ENCODE data around the gene EIF3A.
A peak's percentile ranks its signal among the peaks of the same experiment; 100 is the strongest.
"Not testable (repeated sequence)": the region's sequence is repeated elsewhere in the genome, so short reads cannot be mapped to it uniquely, and the experiment has no call there.

The EIF3A gene

DNA sequence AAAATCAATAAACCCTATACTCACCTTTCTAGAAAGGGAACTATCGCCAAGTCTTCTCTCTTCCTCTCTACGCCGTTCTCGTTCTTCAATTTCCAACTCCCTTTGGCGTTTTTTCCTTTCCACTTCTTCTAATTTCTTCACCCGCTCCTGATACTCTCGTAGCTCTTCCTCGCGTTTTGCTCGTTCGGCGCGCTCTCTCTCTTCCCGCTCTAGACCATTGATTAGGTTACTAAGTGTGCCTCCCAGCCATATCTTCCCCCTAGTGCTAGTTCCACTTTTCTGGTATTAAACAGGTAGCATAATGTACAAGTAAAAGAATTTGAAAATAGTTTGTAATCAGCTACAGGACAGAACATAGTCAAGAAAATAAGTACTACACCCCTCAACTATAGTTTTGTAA lies 30.8 kb downstream of the EIF3A start:
- DNase-seq (ENCODE audit: low read depth), result no peak

DNA sequence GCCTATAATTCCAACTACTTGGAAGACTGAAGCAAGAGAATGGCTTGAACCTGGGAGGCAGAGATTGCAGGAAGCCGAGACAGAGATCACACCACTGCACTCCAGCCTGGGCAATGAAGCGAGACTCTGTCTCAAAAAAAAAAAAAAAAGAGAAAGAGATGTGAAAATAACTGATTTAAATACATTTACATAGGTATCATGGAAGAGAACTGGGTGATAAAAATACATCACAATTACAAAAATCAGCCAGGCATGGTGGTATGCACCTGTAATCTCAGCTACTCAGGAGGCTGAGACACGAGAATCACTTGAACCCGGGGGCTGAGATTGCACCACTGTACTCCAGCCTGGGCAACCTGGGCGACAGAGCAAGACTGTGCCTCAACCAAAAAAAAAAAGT lies 31.3 kb downstream of the EIF3A start:
- no peak for DNase-seq (ENCODE audit: low read depth)

DNA sequence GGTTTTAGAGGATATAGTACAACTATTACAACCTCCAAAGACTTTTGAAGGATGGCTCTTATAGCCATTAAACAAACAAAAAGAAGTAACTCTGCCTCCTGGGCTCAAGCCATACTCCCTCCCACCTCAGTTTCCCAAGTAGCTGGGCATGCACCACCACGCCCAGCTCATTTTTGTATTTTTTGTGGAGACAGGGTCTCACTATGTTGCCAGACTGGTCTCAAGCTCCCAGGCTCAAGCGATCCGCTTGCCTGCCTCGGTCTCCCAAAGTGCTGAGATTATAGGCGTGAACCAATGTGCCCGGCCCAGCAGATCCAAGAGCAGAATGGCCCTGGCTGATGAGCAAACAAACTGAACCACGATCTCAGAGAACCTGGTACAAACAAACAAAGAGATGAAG lies 35.1 kb downstream of the EIF3A start:
- DNase-seq (ENCODE audit: low read depth), result no peak

DNA sequence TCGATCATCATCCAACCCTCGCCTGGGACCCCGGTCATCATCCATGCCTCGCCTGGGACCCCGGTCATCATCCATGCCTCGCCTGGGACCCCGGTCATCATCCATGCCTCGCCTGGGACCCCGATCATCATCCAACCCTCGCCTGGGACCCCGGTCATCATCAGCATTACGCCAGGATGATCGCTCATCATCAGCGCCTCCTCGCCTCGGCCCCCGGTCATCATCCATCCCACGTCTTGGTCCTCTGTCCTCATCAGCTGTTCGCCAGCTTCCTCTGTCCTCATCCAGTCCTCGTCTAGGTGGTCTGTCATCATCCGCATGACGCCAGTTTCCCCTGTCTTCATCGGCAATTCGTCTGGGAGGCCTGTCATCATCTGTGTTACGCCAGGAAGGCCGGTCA lies 38.4 kb downstream of the EIF3A start:
- no peak for DNase-seq (ENCODE audit: low read depth)

DNA sequence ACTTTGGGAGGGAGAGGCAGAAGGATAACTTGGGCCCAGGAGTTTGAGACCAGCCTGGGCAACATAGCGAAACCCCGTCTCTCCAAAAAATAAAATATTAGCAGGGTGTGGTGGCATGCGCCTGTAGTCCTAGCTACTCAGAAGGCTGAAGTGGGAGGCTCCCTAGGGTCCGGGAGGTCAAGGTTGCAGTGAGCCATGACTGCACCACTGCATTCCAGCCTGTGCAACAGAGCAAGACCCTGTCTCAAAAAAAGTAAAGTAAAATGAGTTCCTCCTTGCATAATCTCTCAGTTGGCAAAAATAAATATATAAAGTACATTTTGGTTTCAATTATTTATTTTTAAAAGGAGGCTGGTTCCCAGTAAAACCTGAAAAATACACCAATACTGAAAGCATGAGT lies 39.3 kb downstream of the EIF3A start:
- no peak for DNase-seq (ENCODE audit: low read depth)

DNA sequence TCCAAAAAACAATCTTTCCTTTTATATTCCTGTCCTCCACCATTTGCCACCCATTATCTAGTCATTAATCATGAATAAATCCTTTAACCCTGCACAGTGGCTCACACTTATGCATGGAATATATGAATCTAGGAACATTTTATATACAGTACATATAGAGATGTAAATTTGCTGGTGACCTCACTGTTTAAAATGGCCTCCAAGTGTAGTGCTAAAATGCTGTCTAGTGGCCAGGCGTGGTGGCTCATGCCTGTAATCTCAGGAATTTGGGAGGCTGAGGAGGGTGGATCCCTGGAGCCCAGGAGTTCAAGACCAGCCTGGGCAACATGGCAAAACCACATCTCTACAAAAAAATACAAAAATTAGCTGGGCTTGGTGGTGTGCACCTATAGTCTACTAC lies 41.5 kb downstream of the EIF3A start:
- no peak for DNase-seq (ENCODE audit: low read depth)

DNA sequence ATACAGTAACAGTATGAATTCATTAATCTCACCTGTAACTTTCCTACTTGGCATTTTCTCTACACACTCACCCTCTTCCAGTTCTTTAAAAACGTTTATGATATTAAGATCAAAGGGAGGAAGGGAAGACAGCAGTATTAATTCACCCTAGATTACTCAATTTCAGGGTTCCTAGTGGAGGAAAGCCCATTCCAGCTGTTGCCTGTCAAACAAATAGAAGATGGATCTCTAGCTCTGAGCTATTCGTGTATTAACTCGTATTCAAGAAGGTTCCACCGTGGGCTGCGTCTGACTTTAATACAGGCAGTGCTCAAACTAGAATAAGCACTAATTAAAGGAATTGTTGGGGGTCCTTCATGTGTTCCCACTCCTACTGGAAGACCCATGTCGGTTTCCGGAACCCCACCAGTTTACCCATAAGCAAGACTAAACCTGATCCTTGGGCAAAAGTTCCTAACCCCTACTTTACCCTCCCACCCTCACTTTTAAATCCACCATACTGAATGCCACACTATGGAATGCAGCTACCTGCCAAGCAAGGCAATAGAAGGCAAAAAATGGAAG lies 49.0 kb downstream of the EIF3A start:
- no peak for DNase-seq (ENCODE audit: low read depth)

DNA sequence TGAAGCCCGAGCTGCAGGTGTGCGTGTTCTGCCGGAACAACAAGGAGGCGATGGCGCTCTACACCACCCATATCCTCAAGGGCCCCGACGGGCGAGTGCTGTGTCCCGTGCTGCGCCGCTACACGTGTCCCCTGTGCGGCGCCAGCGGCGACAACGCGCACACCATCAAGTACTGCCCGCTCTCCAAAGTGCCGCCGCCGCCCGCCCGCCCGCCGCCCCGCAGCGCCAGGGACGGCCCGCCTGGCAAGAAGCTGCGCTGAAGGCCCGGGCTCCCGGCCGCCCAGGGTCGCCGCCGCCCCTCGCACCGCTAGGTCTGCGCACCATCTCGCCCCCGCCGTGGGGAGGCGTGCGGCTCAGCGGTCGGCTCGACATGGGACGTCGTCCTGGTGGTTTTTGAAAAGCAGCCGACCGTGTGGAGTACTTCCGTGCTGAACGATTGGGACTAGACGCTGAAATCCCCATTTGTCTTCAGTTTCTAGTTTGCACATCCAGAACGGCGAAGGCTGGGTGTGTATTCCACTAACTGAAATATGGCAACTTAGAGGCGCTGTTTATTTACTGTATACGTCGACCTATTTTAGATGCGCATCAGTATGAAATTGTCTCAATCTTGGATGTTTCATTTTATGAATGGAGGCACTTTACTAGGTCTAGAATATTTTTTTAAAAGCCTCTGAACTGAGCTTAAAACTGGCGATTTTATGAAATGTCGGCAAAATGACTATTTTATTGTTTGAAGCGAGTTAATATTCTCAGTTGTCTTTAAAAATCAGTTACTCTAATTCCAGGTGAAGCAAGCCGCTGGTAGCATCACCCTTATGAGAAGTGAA lies 50.0 kb downstream of the EIF3A start:
- DNase-seq (ENCODE audit: low read depth), result peak; percentile 11

DNA sequence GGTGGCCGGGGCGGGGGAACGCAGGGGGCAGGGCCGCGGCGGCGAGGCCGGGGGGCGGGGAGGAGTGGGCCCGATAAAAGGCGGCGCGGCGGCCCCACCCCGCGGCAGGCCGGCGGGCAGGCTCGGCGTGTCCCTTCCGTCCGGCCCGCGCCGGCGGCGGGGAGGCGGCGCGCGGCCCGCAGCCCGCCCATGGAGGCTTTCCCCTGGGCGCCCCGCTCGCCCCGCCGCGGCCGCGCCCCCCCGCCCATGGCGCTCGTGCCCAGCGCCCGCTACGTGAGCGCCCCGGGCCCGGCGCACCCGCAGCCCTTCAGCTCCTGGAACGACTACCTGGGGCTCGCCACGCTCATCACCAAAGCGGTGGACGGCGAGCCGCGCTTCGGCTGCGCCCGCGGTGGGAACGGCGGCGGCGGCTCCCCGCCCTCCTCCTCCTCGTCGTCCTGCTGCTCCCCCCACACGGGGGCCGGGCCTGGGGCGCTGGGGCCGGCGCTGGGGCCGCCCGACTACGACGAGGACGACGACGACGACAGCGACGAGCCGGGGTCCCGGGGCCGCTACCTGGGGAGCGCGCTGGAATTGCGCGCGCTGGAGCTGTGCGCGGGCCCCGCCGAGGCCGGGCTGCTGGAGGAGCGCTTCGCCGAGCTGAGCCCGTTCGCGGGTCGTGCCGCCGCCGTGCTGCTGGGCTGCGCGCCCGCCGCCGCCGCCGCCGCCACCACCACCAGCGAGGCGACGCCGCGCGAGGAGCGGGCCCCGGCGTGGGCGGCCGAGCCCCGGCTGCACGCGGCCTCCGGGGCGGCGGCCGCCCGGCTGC lies 50.8 kb downstream of the EIF3A start, which contains the start of gene NANOS1:
TSS of gene NANOS1 (plus strand) at position 102 of the 808 bp plus-strand sequence. CDS start at position 190, 88 bp downstream.
- no peak for DNase-seq (ENCODE audit: low read depth)

DNA sequence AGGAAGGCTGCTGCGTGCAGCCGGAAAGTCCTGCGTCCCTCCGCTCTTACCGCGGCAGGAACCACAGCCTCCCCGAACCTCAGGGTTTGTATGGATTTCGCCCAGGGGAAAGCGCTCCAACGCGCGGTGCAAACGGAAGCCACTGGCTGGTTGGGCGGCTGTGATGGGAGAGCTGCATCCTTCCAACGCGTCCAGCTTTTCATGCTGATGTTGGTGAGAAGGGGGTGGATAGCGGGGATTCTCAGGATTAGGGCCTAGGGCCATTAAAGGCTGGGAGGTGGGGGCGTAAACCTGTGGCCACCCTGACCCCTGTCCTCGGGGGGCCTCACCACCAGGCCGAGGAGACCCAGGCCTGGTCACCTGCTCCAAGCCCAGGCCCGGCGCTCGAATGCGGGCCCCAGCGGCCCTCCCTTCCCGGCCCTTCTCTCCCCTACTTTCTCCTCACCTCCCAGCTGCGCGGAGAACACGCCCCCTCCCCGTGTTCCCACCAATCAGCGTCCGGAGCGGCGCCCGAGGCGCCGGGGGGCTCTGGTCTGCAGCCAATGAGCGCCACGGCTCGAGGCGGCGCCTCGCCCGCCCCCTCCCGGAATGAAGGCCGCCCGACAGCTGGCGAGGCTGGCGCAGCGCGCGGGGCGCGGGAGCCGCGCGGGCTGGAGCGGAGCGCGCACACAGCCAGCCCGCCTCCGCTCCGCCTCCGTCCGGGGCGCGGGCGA lies 51.6 kb downstream of the EIF3A start:
- peak; percentile 73 for DNase-seq (ENCODE audit: low read depth)

DNA sequence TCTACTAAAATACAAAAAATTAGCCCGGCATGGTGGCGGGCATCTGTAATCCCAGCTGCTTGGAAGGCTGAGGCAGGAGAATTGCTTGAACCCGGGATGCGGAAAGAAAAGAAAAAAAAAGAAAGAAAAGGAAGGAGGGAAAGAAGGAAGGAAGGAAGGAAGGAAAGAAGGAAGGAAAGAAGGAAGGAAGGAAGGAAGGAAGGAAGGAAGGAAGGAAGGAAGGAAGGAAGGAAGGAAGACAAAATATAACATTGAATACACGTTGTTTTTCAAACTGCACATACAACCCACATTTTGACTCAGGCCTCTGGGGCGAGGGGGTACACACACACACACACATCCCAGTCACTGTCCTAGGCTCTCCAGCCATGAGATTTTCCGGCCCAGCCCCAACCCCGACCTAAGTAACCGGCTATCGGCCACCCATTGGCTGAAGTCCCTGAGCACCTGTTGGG lies 52.1 kb downstream of the EIF3A start:
- DNase-seq (ENCODE audit: low read depth), result not testable (repeated sequence)

DNA sequence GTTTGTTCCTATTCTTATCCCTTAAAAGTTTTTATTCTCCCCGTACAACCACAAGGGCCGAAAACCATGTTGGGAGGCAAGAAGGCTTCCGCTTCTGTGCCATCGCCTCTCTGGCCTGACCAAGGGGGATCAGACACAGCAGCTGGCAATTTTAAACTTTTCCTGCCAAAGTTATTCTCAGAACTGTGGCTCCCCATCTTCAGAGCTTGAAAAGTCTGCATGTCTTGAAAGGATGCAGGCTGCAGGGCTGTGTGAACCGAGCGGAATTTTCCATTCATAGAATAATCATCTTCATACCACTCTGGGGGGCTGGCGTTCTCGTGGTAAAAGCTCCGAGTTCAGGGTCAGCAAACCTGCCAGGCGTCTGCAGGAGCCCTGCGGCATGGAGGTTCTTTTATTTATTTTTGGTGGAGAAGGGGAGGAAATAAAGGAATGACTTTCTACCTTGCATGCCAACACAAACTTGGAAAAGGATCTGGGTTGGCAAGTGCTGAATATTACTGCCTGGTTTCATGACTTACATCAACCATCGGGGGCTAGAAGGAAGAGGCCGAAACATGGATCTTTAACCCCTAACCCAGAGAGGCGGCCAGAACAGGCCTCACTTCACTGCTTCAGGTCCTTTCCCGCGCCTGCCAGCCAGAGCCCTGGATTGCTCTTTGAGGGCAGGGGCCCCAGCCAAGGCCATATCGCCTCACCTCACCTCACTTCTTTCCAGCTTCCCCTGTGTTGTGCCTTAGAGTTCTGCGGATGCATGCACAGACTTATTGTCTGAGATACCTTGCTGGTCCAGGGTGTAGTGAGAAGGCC lies 54.1 kb downstream of the EIF3A start:
- no peak for DNase-seq (ENCODE audit: low read depth)

DNA sequence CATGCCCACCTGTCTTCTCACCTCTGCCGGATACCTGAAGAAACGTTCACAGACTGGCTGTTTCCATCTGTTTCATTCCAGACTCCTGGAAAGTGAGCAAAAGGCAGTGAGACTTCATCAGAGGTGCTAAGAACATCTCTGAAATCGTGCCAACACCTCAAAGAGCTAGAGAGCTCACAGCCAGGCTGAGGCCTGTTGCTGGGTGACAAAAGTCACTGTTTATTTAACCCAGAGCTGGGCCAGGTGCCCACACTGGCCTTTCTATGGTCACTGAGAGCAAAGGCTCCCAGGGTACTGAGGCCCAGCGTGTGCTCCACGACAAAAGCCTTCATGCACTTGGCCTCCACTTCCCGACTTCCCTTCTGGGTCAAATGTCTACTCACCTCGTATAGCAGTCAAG lies 54.8 kb downstream of the EIF3A start:
- no peak for DNase-seq (ENCODE audit: low read depth)

DNA sequence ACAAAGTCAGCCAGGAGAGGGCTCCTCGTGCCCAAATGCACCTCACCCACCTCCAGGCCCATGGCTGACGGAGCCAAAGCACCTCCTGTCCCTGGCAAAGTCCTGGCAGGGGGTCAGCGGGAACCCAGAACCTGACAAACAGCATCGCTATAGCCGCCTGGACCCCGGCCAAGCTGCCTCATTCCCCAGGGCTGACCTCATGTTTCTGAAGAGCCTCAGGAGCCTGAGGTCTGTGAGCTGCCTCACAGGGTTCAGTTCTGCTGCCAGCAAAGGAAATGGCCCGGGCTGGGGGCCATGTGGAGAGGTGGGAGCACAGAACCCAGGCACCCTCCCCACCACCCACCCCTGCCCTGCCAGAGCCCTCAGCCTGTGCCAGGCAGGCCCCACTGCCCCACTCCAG lies 55.3 kb downstream of the EIF3A start:
- DNase-seq (ENCODE audit: low read depth), result no peak

DNA sequence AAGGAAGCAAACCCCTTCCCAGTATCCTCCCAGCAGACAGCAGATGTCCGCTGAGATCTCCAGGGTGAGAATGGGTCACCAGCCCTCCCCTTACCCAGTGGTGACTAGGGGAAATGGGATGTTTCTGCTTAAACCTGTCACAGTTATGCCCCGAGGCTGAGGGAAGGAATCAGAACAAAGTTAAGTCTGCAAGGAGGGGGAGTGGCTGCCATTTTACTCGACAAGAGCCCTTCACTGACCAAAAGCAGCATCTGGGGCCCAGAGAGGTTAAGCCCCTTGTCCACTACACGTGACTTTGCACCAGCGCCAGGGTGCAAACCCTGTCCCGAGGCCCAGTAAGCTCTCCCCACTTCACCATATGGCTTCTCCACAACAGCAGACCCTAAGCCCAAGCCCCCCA lies 55.7 kb downstream of the EIF3A start:
- DNase-seq (ENCODE audit: low read depth), result no peak

DNA sequence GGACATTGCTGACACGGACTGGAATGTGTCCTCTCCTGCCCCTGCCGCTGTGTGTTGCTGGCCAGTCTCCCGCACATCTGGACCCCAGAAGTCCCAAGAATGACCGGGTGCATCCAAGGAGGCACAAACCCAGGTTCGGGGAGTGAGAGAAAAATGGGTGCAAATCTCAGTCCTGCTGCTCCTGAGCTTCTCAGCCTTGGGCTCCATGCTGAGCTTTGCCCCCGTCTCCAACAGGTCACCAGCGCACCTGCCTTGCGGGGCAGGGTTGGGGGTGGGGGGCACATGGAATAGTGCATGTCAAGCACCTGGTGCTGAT lies 57.1 kb downstream of the EIF3A start:
- no peak for DNase-seq (ENCODE audit: low read depth)

DNA sequence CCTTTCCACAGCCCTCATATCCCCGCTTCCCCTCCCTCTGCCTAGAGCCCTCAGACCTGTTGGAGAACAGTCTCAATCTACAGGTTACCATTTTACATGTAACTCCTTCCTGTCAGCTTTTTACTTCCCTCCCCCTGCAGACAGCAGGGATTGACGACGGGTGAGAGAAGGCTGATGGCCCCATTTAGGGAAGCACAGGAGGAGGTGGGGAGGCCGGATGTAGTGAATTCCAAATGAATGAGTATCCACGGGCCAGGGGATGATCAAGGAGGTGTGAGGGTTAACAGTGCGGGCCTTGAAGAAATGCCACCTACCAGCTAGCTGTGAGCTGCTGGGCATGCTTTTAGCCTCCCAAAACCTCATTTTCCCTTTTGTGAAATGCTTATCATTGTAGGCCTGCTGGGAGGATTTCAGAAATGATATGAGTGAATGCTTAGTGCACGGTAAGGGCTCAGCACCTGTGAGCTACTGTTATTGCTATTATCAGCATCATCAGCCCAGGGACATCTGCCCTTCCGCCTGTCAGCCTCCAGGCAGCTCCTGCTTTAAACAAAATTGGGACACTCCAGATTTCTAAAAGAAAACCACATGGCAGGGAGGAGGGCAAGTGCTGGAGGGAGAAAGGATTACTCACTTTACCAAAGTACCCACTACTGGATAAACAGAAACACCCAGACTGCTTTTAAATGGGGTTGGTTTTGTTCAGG lies 57.6 kb downstream of the EIF3A start:
- no peak for DNase-seq (ENCODE audit: low read depth)

DNA sequence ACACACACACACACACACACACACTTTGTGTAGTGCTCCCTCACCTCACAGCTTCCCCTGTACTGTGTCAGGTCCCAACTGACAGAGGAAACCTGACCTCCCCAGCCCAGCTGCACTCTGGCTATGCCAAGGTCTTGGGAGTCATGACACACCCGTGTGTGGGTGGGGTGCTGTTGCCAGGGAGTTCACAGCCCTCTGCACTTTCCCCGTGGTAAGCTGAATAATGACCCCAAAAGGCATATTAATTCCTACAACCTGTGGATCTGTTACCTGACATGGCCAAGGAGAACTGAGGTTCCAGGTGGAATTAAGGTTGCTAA lies 60.0 kb downstream of the EIF3A start:
- peak; percentile 11 for DNase-seq (ENCODE audit: low read depth)

DNA sequence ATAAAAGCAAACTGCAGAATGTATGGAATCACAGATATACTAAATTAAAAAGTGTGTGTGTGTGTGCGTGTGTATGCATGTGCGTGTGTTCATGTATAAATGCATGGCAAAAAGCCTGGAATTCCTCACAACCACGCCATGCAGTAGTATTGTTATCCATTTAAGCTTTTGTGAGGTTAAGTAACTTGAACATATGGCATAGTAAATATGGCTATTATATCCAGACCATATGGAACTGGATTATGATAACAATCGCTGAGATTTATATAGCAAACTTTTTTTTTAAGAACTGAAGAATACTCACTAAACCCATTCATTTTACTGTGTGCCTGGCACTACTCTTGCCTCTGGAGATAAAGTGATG lies 73.4 kb downstream of the EIF3A start:
- no peak for DNase-seq (ENCODE audit: low read depth)

DNA sequence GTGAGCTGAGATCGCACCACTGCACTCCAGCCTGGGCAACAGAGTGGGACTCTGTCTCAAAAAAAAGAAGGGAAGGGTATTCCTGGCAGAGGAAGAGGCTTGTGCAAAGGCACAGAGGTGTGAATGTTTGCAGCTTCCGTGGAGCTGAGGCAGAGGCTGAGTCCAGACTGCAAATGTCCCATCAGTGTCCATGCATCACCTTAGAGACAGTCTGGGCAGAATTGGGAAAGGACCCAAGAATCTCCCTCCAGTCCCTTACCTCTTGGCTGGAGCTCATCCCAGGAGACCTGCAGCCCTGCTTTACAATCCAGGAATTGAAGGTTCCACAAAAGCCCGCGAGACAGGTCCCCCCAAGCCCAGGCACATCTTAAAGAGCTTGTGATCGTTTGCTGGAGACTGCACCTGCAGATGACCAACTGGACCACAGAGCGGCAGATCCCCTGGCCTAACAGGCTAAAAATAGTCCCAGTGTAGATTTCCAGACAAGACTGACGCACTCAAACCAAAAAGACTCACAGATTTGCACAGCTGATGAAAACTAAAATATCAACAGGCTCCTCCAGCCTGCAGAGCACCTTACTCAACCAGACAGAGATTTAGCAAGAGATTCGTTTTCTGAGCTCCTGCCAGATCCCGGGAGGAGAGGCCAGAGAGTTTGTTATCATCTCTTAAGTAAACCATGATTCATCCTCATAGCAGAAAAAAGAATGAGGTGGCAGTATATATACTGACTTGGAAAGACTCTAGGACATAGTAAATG lies 74.0 kb downstream of the EIF3A start:
- no peak for DNase-seq (ENCODE audit: low read depth)
